ENCODE measurements around the gene COX6B2. TPM values are rescaled to one million over a fixed set of nuclear protein-coding genes. Genes with fewer than 3 reads are reported as not detected.

Gene COX6B2
- polyA plus RNA-seq, 2 of the 4 experiments (the other 2 are of a cell fraction): 0.78 to 6.4 TPM

DNA sequence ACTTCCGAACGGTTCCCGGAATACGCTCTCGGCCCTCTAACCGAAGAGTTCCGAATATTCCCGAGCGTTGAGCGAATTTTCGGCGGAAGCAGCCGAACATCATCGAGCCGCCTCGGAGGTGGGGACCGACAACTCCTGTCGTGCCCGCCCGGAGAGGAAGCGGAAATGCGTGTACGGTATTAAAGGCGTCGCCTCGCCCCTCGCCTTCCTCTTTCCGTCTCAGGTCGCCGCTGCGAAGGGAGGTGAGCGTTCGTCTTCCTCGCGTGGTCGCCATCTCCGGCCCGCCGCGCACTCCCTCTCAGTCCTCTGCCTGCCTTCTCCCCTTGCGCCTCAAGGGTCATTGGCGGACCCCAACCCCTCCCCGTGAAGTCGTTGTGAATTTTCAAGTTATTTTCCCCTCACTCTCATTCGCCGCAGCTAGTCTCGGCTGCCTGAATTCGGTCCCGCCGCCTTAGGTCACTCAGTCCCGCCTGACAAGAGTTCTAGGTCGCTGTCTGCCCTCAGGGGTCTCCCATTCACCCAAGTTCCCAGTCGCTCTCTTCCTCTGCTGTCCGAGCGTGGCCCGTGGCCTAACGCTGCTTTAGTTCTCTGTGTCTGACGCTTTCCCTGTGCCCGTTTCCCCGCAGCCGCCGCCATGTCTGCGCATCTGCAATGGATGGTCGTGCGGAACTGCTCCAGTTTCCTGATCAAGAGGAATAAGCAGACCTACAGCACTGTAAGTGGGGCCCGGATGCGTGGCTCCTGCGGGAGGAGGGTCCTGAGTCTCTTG is 31.4 kb upstream of the COX6B2 start, which contains the start of gene RPL28 (continued):
- TF ChIP-seq, protein P1, sequence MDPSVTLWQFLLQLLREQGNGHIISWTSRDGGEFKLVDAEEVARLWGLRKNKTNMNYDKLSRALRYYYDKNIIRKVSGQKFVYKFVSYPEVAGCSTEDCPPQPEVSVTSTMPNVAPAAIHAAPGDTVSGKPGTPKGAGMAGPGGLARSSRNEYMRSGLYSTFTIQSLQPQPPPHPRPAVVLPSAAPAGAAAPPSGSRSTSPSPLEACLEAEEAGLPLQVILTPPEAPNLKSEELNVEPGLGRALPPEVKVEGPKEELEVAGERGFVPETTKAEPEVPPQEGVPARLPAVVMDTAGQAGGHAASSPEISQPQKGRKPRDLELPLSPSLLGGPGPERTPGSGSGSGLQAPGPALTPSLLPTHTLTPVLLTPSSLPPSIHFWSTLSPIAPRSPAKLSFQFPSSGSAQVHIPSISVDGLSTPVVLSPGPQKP (IDR thresholded peaks at IDR 0.05; ENCODE audit: low read depth, low read length): no peak
- TF ChIP-seq CBX2 (IDR thresholded peaks at IDR 0.05; ENCODE audit: borderline replicate concordance, low read depth): no peak
- TF ChIP-seq BHLHE40 (IDR thresholded peaks at IDR 0.05; ENCODE audit: low read depth, low read length): no peak
- TF ChIP-seq RNF2 (IDR thresholded peaks at IDR 0.05; ENCODE audit: borderline replicate concordance, low read depth): no peak
- TF ChIP-seq ZNF302 (CRISPR knock-in tag; IDR thresholded peaks at IDR 0.05): no peak
- TF ChIP-seq, protein P2, sequence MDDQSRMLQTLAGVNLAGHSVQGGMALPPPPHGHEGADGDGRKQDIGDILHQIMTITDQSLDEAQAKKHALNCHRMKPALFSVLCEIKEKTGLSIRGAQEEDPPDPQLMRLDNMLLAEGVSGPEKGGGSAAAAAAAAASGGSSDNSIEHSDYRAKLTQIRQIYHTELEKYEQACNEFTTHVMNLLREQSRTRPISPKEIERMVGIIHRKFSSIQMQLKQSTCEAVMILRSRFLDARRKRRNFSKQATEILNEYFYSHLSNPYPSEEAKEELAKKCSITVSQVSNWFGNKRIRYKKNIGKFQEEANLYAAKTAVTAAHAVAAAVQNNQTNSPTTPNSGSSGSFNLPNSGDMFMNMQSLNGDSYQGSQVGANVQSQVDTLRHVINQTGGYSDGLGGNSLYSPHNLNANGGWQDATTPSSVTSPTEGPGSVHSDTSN (IDR thresholded peaks at IDR 0.05): peak; percentile 77
- TF ChIP-seq PHF8 (IDR thresholded peaks at IDR 0.05; ENCODE audit: borderline replicate concordance, low read depth): peak; percentile 85
- peak; percentile 100 for TF ChIP-seq POLR2A (IDR thresholded peaks at IDR 0.05; ENCODE audit: low read length)
- peak; percentile 71; the same call in 1 of the 2 replicates for TF ChIP-seq MYC (IDR thresholded peaks at IDR 0.05; ENCODE audit: borderline replicate concordance, low read length)
- no peak for TF ChIP-seq NR3C1 (IDR thresholded peaks at IDR 0.05)
- no peak for TF ChIP-seq JUNB (IDR thresholded peaks at IDR 0.05)
- TF ChIP-seq HDAC2 (IDR thresholded peaks at IDR 0.05): no peak
- TF ChIP-seq ZC3H11A (IDR thresholded peaks at IDR 0.05): no peak
- no peak for TF ChIP-seq NPAS2 (CRISPR knock-in tag; IDR thresholded peaks at IDR 0.05; ENCODE audit: borderline replicate concordance)
- TF ChIP-seq SREBF2 (IDR thresholded peaks at IDR 0.05): no peak
- TF ChIP-seq HOXB13 (CRISPR knock-in tag; IDR thresholded peaks at IDR 0.05; ENCODE audit: low read depth): no peak
- no peak for TF ChIP-seq EHMT2 (IDR thresholded peaks at IDR 0.05; ENCODE audit: low read depth)
- no peak for TF ChIP-seq ZSCAN20 (CRISPR knock-in tag; IDR thresholded peaks at IDR 0.05)
- TF ChIP-seq FOSB (CRISPR knock-in tag; IDR thresholded peaks at IDR 0.05): no peak
- TF ChIP-seq MAFK (IDR thresholded peaks at IDR 0.05; ENCODE audit: partially characterized antibody): no peak
- no peak for TF ChIP-seq EHF (CRISPR knock-in tag; IDR thresholded peaks at IDR 0.05)
- TF ChIP-seq JUN (IDR thresholded peaks at IDR 0.05): peak; percentile 99
- TF ChIP-seq GATA3 (IDR thresholded peaks at IDR 0.05; ENCODE audit: borderline replicate concordance): 0 out of 2 replicates have a peak, but pooled peaks have one; percentile 8
- TF ChIP-seq RFX5 (IDR thresholded peaks at IDR 0.05): no peak
- no peak for TF ChIP-seq HOXB5 (CRISPR knock-in tag; IDR thresholded peaks at IDR 0.05)
- TF ChIP-seq EP300 (IDR thresholded peaks at IDR 0.05): no peak
- TF ChIP-seq, protein P3, sequence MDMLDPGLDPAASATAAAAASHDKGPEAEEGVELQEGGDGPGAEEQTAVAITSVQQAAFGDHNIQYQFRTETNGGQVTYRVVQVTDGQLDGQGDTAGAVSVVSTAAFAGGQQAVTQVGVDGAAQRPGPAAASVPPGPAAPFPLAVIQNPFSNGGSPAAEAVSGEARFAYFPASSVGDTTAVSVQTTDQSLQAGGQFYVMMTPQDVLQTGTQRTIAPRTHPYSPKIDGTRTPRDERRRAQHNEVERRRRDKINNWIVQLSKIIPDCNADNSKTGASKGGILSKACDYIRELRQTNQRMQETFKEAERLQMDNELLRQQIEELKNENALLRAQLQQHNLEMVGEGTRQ (IDR thresholded peaks at IDR 0.05): no peak
- no peak for TF ChIP-seq KDM1A (IDR thresholded peaks at IDR 0.05; ENCODE audit: low read depth)
- TF ChIP-seq, protein P4, sequence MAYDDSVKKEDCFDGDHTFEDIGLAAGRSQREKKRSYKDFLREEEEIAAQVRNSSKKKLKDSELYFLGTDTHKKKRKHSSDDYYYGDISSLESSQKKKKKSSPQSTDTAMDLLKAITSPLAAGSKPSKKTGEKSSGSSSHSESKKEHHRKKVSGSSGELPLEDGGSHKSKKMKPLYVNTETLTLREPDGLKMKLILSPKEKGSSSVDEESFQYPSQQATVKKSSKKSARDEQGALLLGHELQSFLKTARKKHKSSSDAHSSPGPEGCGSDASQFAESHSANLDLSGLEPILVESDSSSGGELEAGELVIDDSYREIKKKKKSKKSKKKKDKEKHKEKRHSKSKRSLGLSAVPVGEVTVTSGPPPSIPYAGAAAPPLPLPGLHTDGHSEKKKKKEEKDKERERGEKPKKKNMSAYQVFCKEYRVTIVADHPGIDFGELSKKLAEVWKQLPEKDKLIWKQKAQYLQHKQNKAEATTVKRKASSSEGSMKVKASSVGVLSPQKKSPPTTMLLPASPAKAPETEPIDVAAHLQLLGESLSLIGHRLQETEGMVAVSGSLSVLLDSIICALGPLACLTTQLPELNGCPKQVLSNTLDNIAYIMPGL (CRISPR knock-in tag; IDR thresholded peaks at IDR 0.05; ENCODE audit: borderline replicate concordance): no peak
- TF ChIP-seq TFCP2L1 (CRISPR knock-in tag; IDR thresholded peaks at IDR 0.05): no peak
- TF ChIP-seq HEYL (CRISPR knock-in tag; IDR thresholded peaks at IDR 0.05): no peak
- no peak for TF ChIP-seq RCOR1 (IDR thresholded peaks at IDR 0.05; ENCODE audit: low read depth, low read length)
- TF ChIP-seq, protein P5, sequence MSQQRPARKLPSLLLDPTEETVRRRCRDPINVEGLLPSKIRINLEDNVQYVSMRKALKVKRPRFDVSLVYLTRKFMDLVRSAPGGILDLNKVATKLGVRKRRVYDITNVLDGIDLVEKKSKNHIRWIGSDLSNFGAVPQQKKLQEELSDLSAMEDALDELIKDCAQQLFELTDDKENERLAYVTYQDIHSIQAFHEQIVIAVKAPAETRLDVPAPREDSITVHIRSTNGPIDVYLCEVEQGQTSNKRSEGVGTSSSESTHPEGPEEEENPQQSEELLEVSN (IDR thresholded peaks at IDR 0.05; ENCODE audit: borderline replicate concordance, low read depth): no peak; the same call in 1 of the 2 replicates
- TF ChIP-seq, protein P6, sequence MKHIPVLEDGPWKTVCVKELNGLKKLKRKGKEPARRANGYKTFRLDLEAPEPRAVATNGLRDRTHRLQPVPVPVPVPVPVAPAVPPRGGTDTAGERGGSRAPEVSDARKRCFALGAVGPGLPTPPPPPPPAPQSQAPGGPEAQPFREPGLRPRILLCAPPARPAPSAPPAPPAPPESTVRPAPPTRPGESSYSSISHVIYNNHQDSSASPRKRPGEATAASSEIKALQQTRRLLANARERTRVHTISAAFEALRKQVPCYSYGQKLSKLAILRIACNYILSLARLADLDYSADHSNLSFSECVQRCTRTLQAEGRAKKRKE (CRISPR knock-in tag; IDR thresholded peaks at IDR 0.05; ENCODE audit: low read depth): no peak
- TF ChIP-seq CBX8 (IDR thresholded peaks at IDR 0.05): no peak
